Lower leg skin (tissue), 3 donors: ENCODE results near the gene RBKS.

ENCODE experiments used
- POLR2A ChIP-seq, 2 donors: fragments of 450-650 bp; IDR thresholded peaks; one replicate each; pipeline ENCODE4 v1.6.1; 2016 to 2017; ENCODE audit warnings: antibody characterized with exemption in 2 of 2, mild to moderate bottlenecking in 1 of 2, moderate library complexity in 1 of 2
- TF ChIP-seq, protein P1 (sequence below), 3 donors: fragments of 450-650 bp; IDR thresholded peaks; one replicate each; pipeline ENCODE4 v1.5.1; 2016; ENCODE audit warnings: antibody characterized with exemption in 3 of 3, mild to moderate bottlenecking in 3 of 3, moderate library complexity in 2 of 3

DNA sequence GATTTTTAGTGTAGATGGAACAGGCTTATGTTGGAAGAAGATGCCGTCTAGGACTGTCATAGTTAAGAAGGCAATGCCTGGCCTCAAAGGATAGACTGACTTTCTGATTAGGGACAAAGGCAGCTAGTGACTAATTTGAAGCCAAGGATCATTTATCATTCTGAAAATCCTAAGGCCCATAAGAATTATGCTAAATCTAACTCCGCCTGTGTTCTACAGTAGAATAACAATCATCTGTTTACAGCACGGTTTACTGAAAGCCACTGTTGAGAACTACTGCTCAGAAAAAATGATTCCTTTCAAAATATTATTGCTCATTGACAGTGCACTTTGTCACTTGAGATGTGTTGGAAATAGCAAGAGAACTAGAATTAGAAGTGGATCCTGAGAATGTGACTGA is 44.8 kb upstream of the RBKS start:
- TF ChIP-seq, protein P1, sequence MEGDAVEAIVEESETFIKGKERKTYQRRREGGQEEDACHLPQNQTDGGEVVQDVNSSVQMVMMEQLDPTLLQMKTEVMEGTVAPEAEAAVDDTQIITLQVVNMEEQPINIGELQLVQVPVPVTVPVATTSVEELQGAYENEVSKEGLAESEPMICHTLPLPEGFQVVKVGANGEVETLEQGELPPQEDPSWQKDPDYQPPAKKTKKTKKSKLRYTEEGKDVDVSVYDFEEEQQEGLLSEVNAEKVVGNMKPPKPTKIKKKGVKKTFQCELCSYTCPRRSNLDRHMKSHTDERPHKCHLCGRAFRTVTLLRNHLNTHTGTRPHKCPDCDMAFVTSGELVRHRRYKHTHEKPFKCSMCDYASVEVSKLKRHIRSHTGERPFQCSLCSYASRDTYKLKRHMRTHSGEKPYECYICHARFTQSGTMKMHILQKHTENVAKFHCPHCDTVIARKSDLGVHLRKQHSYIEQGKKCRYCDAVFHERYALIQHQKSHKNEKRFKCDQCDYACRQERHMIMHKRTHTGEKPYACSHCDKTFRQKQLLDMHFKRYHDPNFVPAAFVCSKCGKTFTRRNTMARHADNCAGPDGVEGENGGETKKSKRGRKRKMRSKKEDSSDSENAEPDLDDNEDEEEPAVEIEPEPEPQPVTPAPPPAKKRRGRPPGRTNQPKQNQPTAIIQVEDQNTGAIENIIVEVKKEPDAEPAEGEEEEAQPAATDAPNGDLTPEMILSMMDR (IDR thresholded peaks at IDR 0.05), result no peak
- TF ChIP-seq POLR2A (IDR thresholded peaks at IDR 0.05), result no peak
